ENCODE results near the gene DACH2. TPM values are rescaled to one million over a fixed set of nuclear protein-coding genes. Genes with fewer than 3 reads are reported as not detected.

The DACH2 gene
- polyA plus RNA-seq, 1 donor (not counting 4 experiments of a cell fraction or from before 2014, with no cell fraction given) = not detected

DNA sequence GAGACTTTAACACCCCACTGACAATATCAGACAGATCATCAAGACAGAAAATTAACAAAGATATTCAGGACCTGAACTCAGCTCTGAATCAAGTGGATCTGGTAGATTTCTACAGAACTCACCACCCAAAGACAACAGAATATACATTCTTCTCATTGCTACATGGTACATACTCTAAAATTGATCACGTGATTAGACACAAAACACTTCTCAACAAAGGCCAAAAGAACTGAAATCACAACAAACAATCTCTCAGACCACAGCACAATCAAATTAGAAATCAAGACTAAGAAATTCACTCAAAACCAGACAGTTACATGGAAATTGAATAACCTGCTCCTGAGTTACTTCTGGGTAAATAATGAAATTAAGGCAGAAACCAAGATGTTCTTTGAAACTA, 49.6 kb downstream of the DACH2 start:
- TF ChIP-seq EZH2 (IDR thresholded peaks at IDR 0.05; ENCODE audit: low read length) = no peak
- TF ChIP-seq, protein P1, sequence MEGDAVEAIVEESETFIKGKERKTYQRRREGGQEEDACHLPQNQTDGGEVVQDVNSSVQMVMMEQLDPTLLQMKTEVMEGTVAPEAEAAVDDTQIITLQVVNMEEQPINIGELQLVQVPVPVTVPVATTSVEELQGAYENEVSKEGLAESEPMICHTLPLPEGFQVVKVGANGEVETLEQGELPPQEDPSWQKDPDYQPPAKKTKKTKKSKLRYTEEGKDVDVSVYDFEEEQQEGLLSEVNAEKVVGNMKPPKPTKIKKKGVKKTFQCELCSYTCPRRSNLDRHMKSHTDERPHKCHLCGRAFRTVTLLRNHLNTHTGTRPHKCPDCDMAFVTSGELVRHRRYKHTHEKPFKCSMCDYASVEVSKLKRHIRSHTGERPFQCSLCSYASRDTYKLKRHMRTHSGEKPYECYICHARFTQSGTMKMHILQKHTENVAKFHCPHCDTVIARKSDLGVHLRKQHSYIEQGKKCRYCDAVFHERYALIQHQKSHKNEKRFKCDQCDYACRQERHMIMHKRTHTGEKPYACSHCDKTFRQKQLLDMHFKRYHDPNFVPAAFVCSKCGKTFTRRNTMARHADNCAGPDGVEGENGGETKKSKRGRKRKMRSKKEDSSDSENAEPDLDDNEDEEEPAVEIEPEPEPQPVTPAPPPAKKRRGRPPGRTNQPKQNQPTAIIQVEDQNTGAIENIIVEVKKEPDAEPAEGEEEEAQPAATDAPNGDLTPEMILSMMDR (optimal IDR thresholded peaks at IDR 0.05 in 1 of 3, IDR thresholded peaks at IDR 0.05 in 1 of 3, conservative IDR thresholded peaks at IDR 0.05 in 1 of 3; ENCODE audit: extremely low read depth in 1 of 3, insufficient read depth in 2 of 3, low read length in 3 of 3) = no peak
- Histone ChIP-seq H3K27me3 (ENCODE audit: control insufficient read depth, extremely low read depth, insufficient read depth, low read length) (no peaks in the 10 kb centered on the region), H2AFZ (ENCODE audit: control insufficient read depth, low read length) (no peak overlapping the region), H3K4me2 (ENCODE audit: control insufficient read depth, extremely low read depth, insufficient read depth, low read depth, low read length) (no peak overlapping the region), H3K4me3 (ENCODE audit: control insufficient read depth in 2 of 3, extremely low read depth in 1 of 3, insufficient read depth in 2 of 3, low read depth in 1 of 3, low read length in 3 of 3) (no peak overlapping the region), H3K9ac (ENCODE audit: control insufficient read depth, extremely low read depth, insufficient read depth, low read length) (no peak overlapping the region), H3K9me3 (ENCODE audit: control insufficient read depth, low read depth, low read length) (peaks cover 3% of the 10 kb centered on the region), H3K27ac (ENCODE audit: control insufficient read depth, insufficient read depth, low read length) (no peak overlapping the region), H3K36me3 (ENCODE audit: control insufficient read depth in 2 of 2, extremely low read depth in 1 of 2, insufficient read depth in 2 of 2, low read length in 2 of 2) (no peaks in the 10 kb centered on the region), H4K20me1 (ENCODE audit: control insufficient read depth, extremely low read depth, insufficient read depth, low read length) (no peaks in the 10 kb centered on the region), H3K79me2 (ENCODE audit: control insufficient read depth, insufficient read depth, low read length) (no peaks in the 10 kb centered on the region), H3K9me1 (ENCODE audit: control insufficient read depth, extremely low read depth, insufficient read depth, low read length) (no peaks in the 10 kb centered on the region), H3K4me1 (ENCODE audit: control insufficient read depth, extremely low read depth, insufficient read depth, low read length) (no peaks in the 10 kb centered on the region)
- DNase-seq (ENCODE audit: low read depth, low spot score) = no peak
- FAIRE-seq = no peak
- dilution Hi-C loops (cut with MboI; ENCODE audit: extremely low pct_ligation_motif_present, low sequenced_read_pairs) = no loop called here

DNA sequence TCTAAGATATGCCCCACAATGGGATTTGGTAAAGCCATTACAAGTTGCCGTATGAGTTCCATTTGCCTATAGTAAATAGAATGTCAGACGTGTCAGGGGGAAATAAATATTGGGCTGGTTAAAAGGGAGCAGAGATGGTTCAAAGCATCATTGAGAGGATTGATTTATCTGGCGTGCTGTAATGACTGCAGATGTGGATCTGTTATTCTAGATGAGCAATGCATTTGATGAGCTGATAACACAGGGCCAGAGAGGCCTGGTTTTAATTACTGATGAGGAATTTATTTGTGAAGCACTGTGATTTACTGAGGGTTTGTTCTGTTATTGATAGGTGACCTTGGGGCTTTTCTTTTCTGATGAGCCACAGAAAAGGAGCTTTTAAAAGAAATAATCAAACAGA, 62.5 kb downstream of the DACH2 start:
- FAIRE-seq = no peak

More for the DNA sequence above, 62.5 kb downstream of the DACH2 start:
- dilution Hi-C loops (cut with MboI; ENCODE audit: extremely low pct_ligation_motif_present, low sequenced_read_pairs) = no loop called here
- Histone ChIP-seq H3K79me2 (ENCODE audit: control insufficient read depth, insufficient read depth, low read length) (no peaks in the 10 kb centered on the region), H3K9ac (ENCODE audit: control insufficient read depth, extremely low read depth, insufficient read depth, low read length) (no peak overlapping the region), H3K9me3 (ENCODE audit: control insufficient read depth, low read depth, low read length) (no peaks in the 10 kb centered on the region), H3K27me3 (ENCODE audit: control insufficient read depth, extremely low read depth, insufficient read depth, low read length) (no peaks in the 10 kb centered on the region), H3K4me3 (ENCODE audit: control insufficient read depth in 2 of 3, extremely low read depth in 1 of 3, insufficient read depth in 2 of 3, low read depth in 1 of 3, low read length in 3 of 3) (no peak overlapping the region), H3K4me1 (ENCODE audit: control insufficient read depth, extremely low read depth, insufficient read depth, low read length) (no peaks in the 10 kb centered on the region), H3K27ac (ENCODE audit: control insufficient read depth, insufficient read depth, low read length) (no peak overlapping the region), H3K36me3 (ENCODE audit: control insufficient read depth in 2 of 2, extremely low read depth in 1 of 2, insufficient read depth in 2 of 2, low read length in 2 of 2) (no peaks in the 10 kb centered on the region), H3K9me1 (ENCODE audit: control insufficient read depth, extremely low read depth, insufficient read depth, low read length) (no peaks in the 10 kb centered on the region), H2AFZ (ENCODE audit: control insufficient read depth, low read length) (no peak overlapping the region), H4K20me1 (ENCODE audit: control insufficient read depth, extremely low read depth, insufficient read depth, low read length) (no peaks in the 10 kb centered on the region), H3K4me2 (ENCODE audit: control insufficient read depth, extremely low read depth, insufficient read depth, low read depth, low read length) (no peak overlapping the region)
- DNase-seq (ENCODE audit: low read depth, low spot score) = no peak
- no peak for TF ChIP-seq EZH2 (IDR thresholded peaks at IDR 0.05; ENCODE audit: low read length)
- TF ChIP-seq, protein P1 (optimal IDR thresholded peaks at IDR 0.05 in 1 of 3, IDR thresholded peaks at IDR 0.05 in 1 of 3, conservative IDR thresholded peaks at IDR 0.05 in 1 of 3; ENCODE audit: extremely low read depth in 1 of 3, insufficient read depth in 2 of 3, low read length in 3 of 3) = no peak
